ENCODE measurements around the gene KIF5C.

Gene KIF5C

GRCh38 chr2:148903294-148903693, 28.3 kb downstream of the KIF5C start:
- H3K36me3 ChIP-seq (ENCODE audit: low read depth), result no peaks in the 10 kb centered on the region

GRCh38 chr2:148903979-148904378, 29.0 kb downstream of the KIF5C start:
- no peaks in the 10 kb centered on the region for H3K9me3 ChIP-seq (ENCODE audit: severe bottlenecking)
- ATAC-seq (ENCODE audit: low read depth), result no peak
- no peaks in the 10 kb centered on the region for H3K27me3 ChIP-seq (ENCODE audit: insufficient read depth, poor library complexity, severe bottlenecking)
- no peak for DNase-seq (ENCODE audit: low spot score)
- H3K4me3 ChIP-seq (ENCODE audit: severe bottlenecking), result no peak overlapping the region
- no peaks in the 10 kb centered on the region for H3K4me1 ChIP-seq (ENCODE audit: insufficient read depth, poor library complexity, severe bottlenecking)
- no peaks in the 10 kb centered on the region for H3K36me3 ChIP-seq (ENCODE audit: low read depth)
- H3K27ac ChIP-seq (ENCODE audit: poor library complexity, severe bottlenecking), result no peak overlapping the region
- TF ChIP-seq CTCF (IDR thresholded peaks at IDR 0.05; ENCODE audit: poor library complexity, severe bottlenecking), result no peak

More at GRCh38 chr2:148903294-148903693, 28.3 kb downstream of the KIF5C start:
- Histone ChIP-seq H3K27ac (ENCODE audit: poor library complexity, severe bottlenecking) (no peak overlapping the region), H3K4me1 (ENCODE audit: insufficient read depth, poor library complexity, severe bottlenecking) (no peaks in the 10 kb centered on the region), H3K27me3 (ENCODE audit: insufficient read depth, poor library complexity, severe bottlenecking) (no peaks in the 10 kb centered on the region), H3K4me3 (ENCODE audit: severe bottlenecking) (no peak overlapping the region), H3K9me3 (ENCODE audit: severe bottlenecking) (no peaks in the 10 kb centered on the region)
- no peak for TF ChIP-seq CTCF (IDR thresholded peaks at IDR 0.05; ENCODE audit: poor library complexity, severe bottlenecking)
- DNase-seq (ENCODE audit: low spot score) (no peak), ATAC-seq (ENCODE audit: low read depth) (no peak)

GRCh38 chr2:148906124-148906523, 31.1 kb downstream of the KIF5C start:
- Histone ChIP-seq H3K36me3 (ENCODE audit: low read depth) (no peaks in the 10 kb centered on the region), H3K9me3 (ENCODE audit: severe bottlenecking) (no peaks in the 10 kb centered on the region), H3K27me3 (ENCODE audit: insufficient read depth, poor library complexity, severe bottlenecking) (no peaks in the 10 kb centered on the region), H3K4me1 (ENCODE audit: insufficient read depth, poor library complexity, severe bottlenecking) (no peaks in the 10 kb centered on the region), H3K27ac (ENCODE audit: poor library complexity, severe bottlenecking) (no peak overlapping the region), H3K4me3 (ENCODE audit: severe bottlenecking) (no peak overlapping the region)
- no peak for TF ChIP-seq CTCF (IDR thresholded peaks at IDR 0.05; ENCODE audit: poor library complexity, severe bottlenecking)
- DNase-seq (ENCODE audit: low spot score), result no peak
- ATAC-seq (ENCODE audit: low read depth), result no peak

GRCh38 chr2:148907085-148907785, 32.2 kb downstream of the KIF5C start:
- no peaks in the 10 kb centered on the region for H3K36me3 ChIP-seq (ENCODE audit: low read depth)
- no peaks in the 10 kb centered on the region for H3K9me3 ChIP-seq (ENCODE audit: severe bottlenecking)
- H3K4me1 ChIP-seq (ENCODE audit: insufficient read depth, poor library complexity, severe bottlenecking), result no peaks in the 10 kb centered on the region
- no peak overlapping the region for H3K27ac ChIP-seq (ENCODE audit: poor library complexity, severe bottlenecking)
- ATAC-seq (ENCODE audit: low read depth), result no peak
- DNase-seq (ENCODE audit: low spot score), result no peak
- H3K4me3 ChIP-seq (ENCODE audit: severe bottlenecking), result no peak overlapping the region
- TF ChIP-seq CTCF (IDR thresholded peaks at IDR 0.05; ENCODE audit: poor library complexity, severe bottlenecking), result no peak
- H3K27me3 ChIP-seq (ENCODE audit: insufficient read depth, poor library complexity, severe bottlenecking), result no peaks in the 10 kb centered on the region

GRCh38 chr2:148909114-148909513, 34.1 kb downstream of the KIF5C start:
- TF ChIP-seq CTCF (IDR thresholded peaks at IDR 0.05; ENCODE audit: poor library complexity, severe bottlenecking), result no peak
- H3K4me1 ChIP-seq (ENCODE audit: insufficient read depth, poor library complexity, severe bottlenecking), result no peaks in the 10 kb centered on the region
- no peak overlapping the region for H3K27ac ChIP-seq (ENCODE audit: poor library complexity, severe bottlenecking)
- H3K4me3 ChIP-seq (ENCODE audit: severe bottlenecking), result no peak overlapping the region
- H3K9me3 ChIP-seq (ENCODE audit: severe bottlenecking), result no peaks in the 10 kb centered on the region
- ATAC-seq (ENCODE audit: low read depth) (no peak), DNase-seq (ENCODE audit: low spot score) (no peak)
- no peaks in the 10 kb centered on the region for H3K36me3 ChIP-seq (ENCODE audit: low read depth)
- no peaks in the 10 kb centered on the region for H3K27me3 ChIP-seq (ENCODE audit: insufficient read depth, poor library complexity, severe bottlenecking)

All from RWPE2 (cell line).